Measurements from ENCODE around the gene CAMK2A. TPM values are rescaled to one million over a fixed set of nuclear protein-coding genes. Genes with fewer than 3 reads are reported as not detected.
A peak's percentile ranks its signal among the peaks of the same experiment; 100 is the strongest.

CAMK2A gene
- total RNA-seq, 1 donor from 2014 or later: 1.5 TPM

- DNase-seq (no peak), ATAC-seq (peak; percentile 8)
- Histone ChIP-seq H3K27me3 (no peaks in the 10 kb centered on the region), H3K36me3 (no peaks in the 10 kb centered on the region), H3K27ac (no peak overlapping the region), H3K9me3 (no peaks in the 10 kb centered on the region), H3K4me3 (no peak overlapping the region), H3K4me1 (no peaks in the 10 kb centered on the region)
- intact Hi-C loops (cut with DNase I): no loop called here
- TF ChIP-seq CTCF (IDR thresholded peaks at IDR 0.05): no peak
These were observed 40.6 kb upstream of the CAMK2A start for GRCh38 chr5:150329881-150330876.

- Histone ChIP-seq H3K27me3 (no peaks in the 10 kb centered on the region), H3K9me3 (no peaks in the 10 kb centered on the region), H3K4me3 (no peak overlapping the region), H3K4me1 (no peaks in the 10 kb centered on the region), H3K27ac (no peak overlapping the region), H3K36me3 (no peaks in the 10 kb centered on the region)
- DNase-seq (no peak), ATAC-seq (peak; percentile 64)
- intact Hi-C loops (cut with DNase I): no loop called here
- no peak for TF ChIP-seq CTCF (IDR thresholded peaks at IDR 0.05)
These were observed 39.5 kb upstream of the CAMK2A start for GRCh38 chr5:150329038-150329437.

- no peak overlapping the region for H3K27ac ChIP-seq
- no peaks in the 10 kb centered on the region for H3K27me3 ChIP-seq
- H3K36me3 ChIP-seq: no peaks in the 10 kb centered on the region
- DNase-seq (no peak), ATAC-seq (peak; percentile 70)
- no peaks in the 10 kb centered on the region for H3K9me3 ChIP-seq
- intact Hi-C loops (cut with DNase I): no loop called here
- no peak for TF ChIP-seq CTCF (IDR thresholded peaks at IDR 0.05)
- no peaks in the 10 kb centered on the region for H3K4me1 ChIP-seq
- no peak overlapping the region for H3K4me3 ChIP-seq
These were observed 38.9 kb upstream of the CAMK2A start for GRCh38 chr5:150328515-150328914.

- intact Hi-C loops (cut with DNase I): no loop called here
- H3K27me3 ChIP-seq: no peaks in the 10 kb centered on the region
- no peaks in the 10 kb centered on the region for H3K9me3 ChIP-seq
- no peak overlapping the region for H3K27ac ChIP-seq
- ATAC-seq: no peak
- DNase-seq: no peak
- H3K36me3 ChIP-seq: no peaks in the 10 kb centered on the region
- H3K4me3 ChIP-seq: no peak overlapping the region
- TF ChIP-seq CTCF (IDR thresholded peaks at IDR 0.05): no peak
- H3K4me1 ChIP-seq: no peaks in the 10 kb centered on the region
These were observed 37.6 kb upstream of the CAMK2A start for GRCh38 chr5:150327139-150327538.

GRCh38 chr5:150326707-150327106, 37.1 kb upstream of the CAMK2A start:
- intact Hi-C loops (cut with DNase I): no loop called here
- Histone ChIP-seq H3K9me3 (no peaks in the 10 kb centered on the region), H3K27ac (no peak overlapping the region), H3K27me3 (no peaks in the 10 kb centered on the region), H3K36me3 (no peaks in the 10 kb centered on the region), H3K4me1 (no peaks in the 10 kb centered on the region), H3K4me3 (no peak overlapping the region)
- no peak for ATAC-seq
- DNase-seq: no peak
- no peak for TF ChIP-seq CTCF (IDR thresholded peaks at IDR 0.05)
